Measurements from ENCODE around the gene ICE1. TPM values are rescaled to one million over a fixed set of nuclear protein-coding genes. Genes with fewer than 3 reads are reported as not detected.
A peak's percentile ranks its signal among the peaks of the same experiment; 100 is the strongest.

ICE1 gene
- total and polyA plus RNA-seq, 9 of the 15 experiments (the other 6 are each of a cell fraction or from before 2014, with no cell fraction given) = 4.9 to 47.4 (median 28.2) TPM

DNA sequence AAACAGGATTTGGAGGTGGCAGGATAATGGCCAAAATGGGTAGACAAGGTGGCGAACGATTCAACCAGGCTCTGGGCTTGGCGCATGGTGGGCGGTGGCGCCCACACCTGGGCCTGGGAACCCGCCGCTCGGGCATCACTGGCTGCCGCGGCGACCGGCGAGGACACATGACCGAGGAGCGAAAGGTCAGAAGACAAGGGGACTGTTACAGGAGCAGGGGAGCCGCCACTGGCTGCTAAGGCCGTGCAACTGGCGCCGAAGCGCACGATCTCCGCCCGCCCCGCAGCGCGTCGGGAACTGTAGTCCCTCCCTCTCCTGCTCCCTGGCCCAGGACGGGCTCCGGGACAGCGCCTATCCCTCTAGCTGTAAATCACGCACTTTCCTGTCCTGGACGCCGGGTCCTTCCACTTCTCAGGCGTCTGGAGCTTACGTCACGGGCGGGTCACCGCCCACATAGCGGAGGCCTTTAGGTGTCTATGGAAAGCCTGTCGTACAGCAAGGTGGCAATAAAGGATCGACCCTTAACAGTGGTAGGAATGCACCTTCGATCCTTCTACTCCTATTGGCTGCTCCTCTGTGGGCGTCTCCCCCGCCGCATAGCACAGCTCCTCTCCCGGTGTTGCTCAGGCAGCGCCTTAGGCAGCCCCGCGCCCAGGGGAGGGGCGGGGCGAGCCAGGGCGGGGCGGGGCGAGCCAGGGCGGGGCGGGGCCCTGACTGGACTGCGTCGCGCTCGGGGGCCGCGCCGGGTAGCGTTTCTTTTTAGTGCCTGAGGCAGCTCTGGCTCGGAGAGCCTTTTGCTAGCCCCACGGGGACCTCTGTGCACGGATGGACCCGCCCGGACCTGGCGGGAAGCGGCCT lies at the start of gene ICE1 (continued):
- TF ChIP-seq, protein P1, sequence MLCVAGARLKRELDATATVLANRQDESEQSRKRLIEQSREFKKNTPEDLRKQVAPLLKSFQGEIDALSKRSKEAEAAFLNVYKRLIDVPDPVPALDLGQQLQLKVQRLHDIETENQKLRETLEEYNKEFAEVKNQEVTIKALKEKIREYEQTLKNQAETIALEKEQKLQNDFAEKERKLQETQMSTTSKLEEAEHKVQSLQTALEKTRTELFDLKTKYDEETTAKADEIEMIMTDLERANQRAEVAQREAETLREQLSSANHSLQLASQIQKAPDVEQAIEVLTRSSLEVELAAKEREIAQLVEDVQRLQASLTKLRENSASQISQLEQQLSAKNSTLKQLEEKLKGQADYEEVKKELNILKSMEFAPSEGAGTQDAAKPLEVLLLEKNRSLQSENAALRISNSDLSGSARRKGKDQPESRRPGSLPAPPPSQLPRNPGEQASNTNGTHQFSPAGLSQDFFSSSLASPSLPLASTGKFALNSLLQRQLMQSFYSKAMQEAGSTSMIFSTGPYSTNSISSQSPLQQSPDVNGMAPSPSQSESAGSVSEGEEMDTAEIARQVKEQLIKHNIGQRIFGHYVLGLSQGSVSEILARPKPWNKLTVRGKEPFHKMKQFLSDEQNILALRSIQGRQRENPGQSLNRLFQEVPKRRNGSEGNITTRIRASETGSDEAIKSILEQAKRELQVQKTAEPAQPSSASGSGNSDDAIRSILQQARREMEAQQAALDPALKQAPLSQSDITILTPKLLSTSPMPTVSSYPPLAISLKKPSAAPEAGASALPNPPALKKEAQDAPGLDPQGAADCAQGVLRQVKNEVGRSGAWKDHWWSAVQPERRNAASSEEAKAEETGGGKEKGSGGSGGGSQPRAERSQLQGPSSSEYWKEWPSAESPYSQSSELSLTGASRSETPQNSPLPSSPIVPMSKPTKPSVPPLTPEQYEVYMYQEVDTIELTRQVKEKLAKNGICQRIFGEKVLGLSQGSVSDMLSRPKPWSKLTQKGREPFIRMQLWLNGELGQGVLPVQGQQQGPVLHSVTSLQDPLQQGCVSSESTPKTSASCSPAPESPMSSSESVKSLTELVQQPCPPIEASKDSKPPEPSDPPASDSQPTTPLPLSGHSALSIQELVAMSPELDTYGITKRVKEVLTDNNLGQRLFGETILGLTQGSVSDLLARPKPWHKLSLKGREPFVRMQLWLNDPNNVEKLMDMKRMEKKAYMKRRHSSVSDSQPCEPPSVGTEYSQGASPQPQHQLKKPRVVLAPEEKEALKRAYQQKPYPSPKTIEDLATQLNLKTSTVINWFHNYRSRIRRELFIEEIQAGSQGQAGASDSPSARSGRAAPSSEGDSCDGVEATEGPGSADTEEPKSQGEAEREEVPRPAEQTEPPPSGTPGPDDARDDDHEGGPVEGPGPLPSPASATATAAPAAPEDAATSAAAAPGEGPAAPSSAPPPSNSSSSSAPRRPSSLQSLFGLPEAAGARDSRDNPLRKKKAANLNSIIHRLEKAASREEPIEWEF (CRISPR knock-in tag; IDR thresholded peaks at IDR 0.05) = no peak
- TF ChIP-seq TEAD4 (IDR thresholded peaks at IDR 0.05; ENCODE audit: low read length) (peak; percentile 11; the same call in 1 of the 2 replicates), TEAD4 (CRISPR knock-in tag; IDR thresholded peaks at IDR 0.05; ENCODE audit: borderline replicate concordance) (no peak), HIVEP1 (CRISPR knock-in tag; IDR thresholded peaks at IDR 0.05) (no peak), FOXK2 (conservative IDR thresholded peaks at IDR 0.05 in 1 of 2, IDR thresholded peaks at IDR 0.05 in 1 of 2; ENCODE audit: low read depth in 2 of 2) (peak; percentile 29 to 73; a peak in 3 of 4 replicates), SRF (CRISPR knock-in tag; IDR thresholded peaks at IDR 0.05) (peak in 1 of 2 experiments; percentile 96; a peak in 2 of 4 replicates), ZNF324 (CRISPR knock-in tag; IDR thresholded peaks at IDR 0.05) (no peak), DACH1 (IDR thresholded peaks at IDR 0.05; ENCODE audit: partially characterized antibody) (peak; percentile 99), PHF20 (IDR thresholded peaks at IDR 0.05; ENCODE audit: partially characterized antibody) (peak; percentile 83), ZNF318 (IDR thresholded peaks at IDR 0.05; ENCODE audit: borderline replicate concordance in 1 of 2, low read depth in 1 of 2) (no peak), ZBTB17 (CRISPR knock-in tag; IDR thresholded peaks at IDR 0.05) (peak; percentile 84), ZNF551 (CRISPR knock-in tag; IDR thresholded peaks at IDR 0.05) (no peak)

Data from K562 (cell line).